CD14-positive monocyte (primary cell): ENCODE measurements around the gene LYRM4. TPM values are rescaled to one million over a fixed set of nuclear protein-coding genes. Genes with fewer than 3 reads are reported as not detected.

Experiments used
- DNase-seq, 3 donors: peaks; one replicate each; pipeline ENCODE4 v3.0.0-alpha.2; 2011 to 2022
- H2AFZ ChIP-seq: 2 replicates; pipeline ENCODE4 v1.6.0; 2012; ENCODE audit warnings: mild to moderate bottlenecking, low read depth, low read length, inconsistent platforms; ENCODE audit not compliant: insufficient read depth, poor library complexity, severe bottlenecking
- H3K27ac ChIP-seq, 2 donors: 1 replicate in 1 of 2; 2 replicates in 1 of 2; pipeline ENCODE4 v1.5.1; 2012 to 2013; ENCODE audit warnings: low read length in 2 of 2, control low read depth in 1 of 2, inconsistent platforms in 1 of 2, low read depth in 1 of 2, mild to moderate bottlenecking in 1 of 2
- H3K27me3 ChIP-seq, 2 donors: one replicate each; pipeline versions ENCODE4 v1.6.0 to v1.6.1; 2011 to 2013; ENCODE audit warnings: low read length in 2 of 2; ENCODE audit not compliant: control insufficient read depth in 2 of 2, insufficient read depth in 2 of 2
- H3K36me3 ChIP-seq, 2 donors: replicated peaks in 1 of 2; 1 replicate in 1 of 2; 2 replicates in 1 of 2; pipeline versions ENCODE4 v1.5.1 to v1.6.1; 2012 to 2013; ENCODE audit warnings: low read length in 2 of 2, control low read depth in 1 of 2, inconsistent platforms in 1 of 2, mild to moderate bottlenecking in 1 of 2; ENCODE audit not compliant: insufficient read depth in 2 of 2, control insufficient read depth in 1 of 2
- H3K4me1 ChIP-seq, 2 donors: 1 replicate in 1 of 2; 2 replicates in 1 of 2; pipeline versions ENCODE4 v1.5.1 to v1.6.1; 2012 to 2013; ENCODE audit warnings: low read length in 2 of 2, control low read depth in 1 of 2, inconsistent platforms in 1 of 2, mild to moderate bottlenecking in 1 of 2, moderate library complexity in 1 of 2; ENCODE audit not compliant: insufficient read depth in 2 of 2, control insufficient read depth in 1 of 2
- H3K4me2 ChIP-seq: replicated peaks from 2 replicates; pipeline ENCODE3; 2012; ENCODE audit warnings: low read length, moderate library complexity, mild to moderate bottlenecking; ENCODE audit not compliant: poor library complexity, severe bottlenecking; ENCODE audit errors: extremely low read depth
- H3K4me3 ChIP-seq, 3 experiments: fragments of 200-600 bp in 1 of 3; sonication (generic) in 1 of 3; replicated peaks in 1 of 3; 1 replicate in 2 of 3; 2 replicates in 1 of 3; pipeline ENCODE4 v1.5.1; 2011 to 2013; ENCODE audit warnings: low read length in 3 of 3, mild to moderate bottlenecking in 3 of 3, control low read depth in 2 of 3, low read depth in 2 of 3, inconsistent platforms in 1 of 3, moderate library complexity in 1 of 3
- H3K79me2 ChIP-seq: 2 replicates; pipeline ENCODE4 v1.6.0; 2012; ENCODE audit warnings: mild to moderate bottlenecking, control low read depth, inconsistent platforms, low read length, moderate library complexity; ENCODE audit not compliant: insufficient read depth
- H3K9ac ChIP-seq: 2 replicates; pipeline ENCODE4 v1.6.0; 2017; ENCODE audit warnings: low read length, mild to moderate bottlenecking; ENCODE audit not compliant: insufficient read depth, poor library complexity, severe bottlenecking
- H3K9me3 ChIP-seq, 2 donors: replicated peaks in 1 of 2; 1 replicate in 1 of 2; 2 replicates in 1 of 2; pipeline versions ENCODE4 v1.5.1 to v1.6.1; 2012 to 2013; ENCODE audit warnings: low read length in 2 of 2, control low read depth in 1 of 2; ENCODE audit not compliant: control insufficient read depth in 1 of 2, insufficient read depth in 1 of 2
- H4K20me1 ChIP-seq: 2 replicates; pipeline ENCODE4 v1.6.0; 2012; ENCODE audit warnings: mild to moderate bottlenecking, low read length, control low read depth, moderate library complexity; ENCODE audit not compliant: insufficient read depth
- H3K27ac Mint-ChIP-seq, 7 donors: one replicate each; pipeline ENCODE4 v1.8.0; 2020; ENCODE audit warnings: mild to moderate bottlenecking in 7 of 7, mixed read lengths in 7 of 7, moderate library complexity in 6 of 7, inconsistent platforms in 2 of 7
- H3K27me3 Mint-ChIP-seq, 3 donors: one replicate each; pipeline ENCODE4 v1.8.0; 2021 to 2022; ENCODE audit warnings: low read depth in 3 of 3, mild to moderate bottlenecking in 3 of 3, mixed read lengths in 3 of 3, moderate library complexity in 3 of 3, inconsistent platforms in 1 of 3
- H3K36me3 Mint-ChIP-seq, 2 donors: one replicate each; pipeline ENCODE4 v1.8.0; 2020; ENCODE audit warnings: mixed read lengths in 2 of 2, inconsistent platforms in 1 of 2, mild to moderate bottlenecking in 1 of 2
- H3K4me1 Mint-ChIP-seq: one replicate; pipeline ENCODE4 v1.8.0; 2020; ENCODE audit warnings: mild to moderate bottlenecking, mixed read lengths
- H3K4me3 Mint-ChIP-seq, 2 donors: one replicate each; pipeline ENCODE4 v1.8.0; 2020; ENCODE audit warnings: mild to moderate bottlenecking in 2 of 2, mixed read lengths in 2 of 2, moderate library complexity in 1 of 2
- H3K9me3 Mint-ChIP-seq, 7 donors: one replicate each; pipeline ENCODE4 v1.8.0; 2020 to 2022; ENCODE audit warnings: mixed read lengths in 7 of 7, mild to moderate bottlenecking in 6 of 7, moderate library complexity in 6 of 7, inconsistent platforms in 2 of 7
- WGBS: methylation state at CpG from one replicate; pipeline ENCODE4 v1.1.5; 2013; ENCODE audit warnings: missing lambda C conversion rate; ENCODE audit not compliant: insufficient coverage; 5-methylcytosine and 5-hydroxymethylcytosine counted together
- intact Hi-C, 2 donors: fragments of 100-400 bp; cut with micrococcal nuclease; formaldehyde crosslinking; loops; one replicate each; pipeline versions ENCODE4 v1.15.0 to v1.15.1; 2023
- polyA plus RNA-seq, 3 donors: library from polyadenylated mRNA; depleted of rRNA in 1 of 3; unstranded in 2 of 3; stranded (reverse) in 1 of 3; fragments of 300-500 nt in 2 of 3; fragments of >200 nt in 1 of 3; fragmentation: Illumina TruSeq in 2 of 3; gene quantifications; 1 replicate in 2 of 3; 2 replicates in 1 of 3; pipeline ENCODE4 v1.2.3, GENCODE V29; 2012 to 2021
- TF ChIP-seq, protein P1 (sequence below): fragments of 200-600 bp; IDR thresholded peaks from one replicate; pipeline ENCODE4 v1.8.0; 2022; ENCODE audit warnings: antibody characterized with exemption, mild to moderate bottlenecking

LYRM4 gene
- polyA plus RNA-seq, 3 donors = 13.7 to 19.6 (median 18.1) TPM

DNA sequence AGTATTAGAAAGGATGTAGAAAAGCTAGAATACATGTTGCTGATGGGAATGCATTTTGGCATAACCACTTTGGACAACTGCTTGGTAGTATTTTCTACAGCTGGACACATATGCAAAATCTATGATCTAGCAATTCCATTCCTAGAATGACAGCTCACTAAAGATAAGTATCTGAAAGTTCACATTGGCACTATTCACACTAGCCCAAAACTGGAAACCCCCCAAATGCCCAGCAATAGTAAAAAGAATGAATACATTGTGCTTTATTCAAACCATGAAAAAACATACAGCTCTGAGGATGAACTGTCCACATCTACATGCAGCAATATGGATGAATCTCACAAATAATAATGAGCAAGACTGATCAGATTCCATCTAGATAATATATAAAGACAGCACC lies 96.7 kb downstream of the LYRM4 start:
- no peaks in the 10 kb centered on the region for H3K27me3 ChIP-seq
- H3K36me3 ChIP-seq = no peaks in the 10 kb centered on the region
- Mint-ChIP-seq H3K27me3 (peaks cover 0 to 2% (median 0%) of the 10 kb centered on the region in 3 donors), H3K9me3 (no peaks in the 10 kb centered on the region), H3K36me3 (no peaks in the 10 kb centered on the region), H3K27ac (no peak overlapping the region), H3K4me1 (no peaks in the 10 kb centered on the region), H3K4me3 (no peak overlapping the region)
- H3K9me3 ChIP-seq = no peaks in the 10 kb centered on the region
- DNase-seq = no peak
- no peak overlapping the region for H2AFZ ChIP-seq
- H3K27ac ChIP-seq = no peak overlapping the region
- no peaks in the 10 kb centered on the region for H4K20me1 ChIP-seq
- H3K79me2 ChIP-seq = no peaks in the 10 kb centered on the region
- TF ChIP-seq, protein P1, sequence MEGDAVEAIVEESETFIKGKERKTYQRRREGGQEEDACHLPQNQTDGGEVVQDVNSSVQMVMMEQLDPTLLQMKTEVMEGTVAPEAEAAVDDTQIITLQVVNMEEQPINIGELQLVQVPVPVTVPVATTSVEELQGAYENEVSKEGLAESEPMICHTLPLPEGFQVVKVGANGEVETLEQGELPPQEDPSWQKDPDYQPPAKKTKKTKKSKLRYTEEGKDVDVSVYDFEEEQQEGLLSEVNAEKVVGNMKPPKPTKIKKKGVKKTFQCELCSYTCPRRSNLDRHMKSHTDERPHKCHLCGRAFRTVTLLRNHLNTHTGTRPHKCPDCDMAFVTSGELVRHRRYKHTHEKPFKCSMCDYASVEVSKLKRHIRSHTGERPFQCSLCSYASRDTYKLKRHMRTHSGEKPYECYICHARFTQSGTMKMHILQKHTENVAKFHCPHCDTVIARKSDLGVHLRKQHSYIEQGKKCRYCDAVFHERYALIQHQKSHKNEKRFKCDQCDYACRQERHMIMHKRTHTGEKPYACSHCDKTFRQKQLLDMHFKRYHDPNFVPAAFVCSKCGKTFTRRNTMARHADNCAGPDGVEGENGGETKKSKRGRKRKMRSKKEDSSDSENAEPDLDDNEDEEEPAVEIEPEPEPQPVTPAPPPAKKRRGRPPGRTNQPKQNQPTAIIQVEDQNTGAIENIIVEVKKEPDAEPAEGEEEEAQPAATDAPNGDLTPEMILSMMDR = no peak
- H3K4me3 ChIP-seq = no peak overlapping the region
- intact Hi-C loops = no loop called here
- H3K9ac ChIP-seq = no peak overlapping the region
- H3K4me2 ChIP-seq = no peak overlapping the region
- no peaks in the 10 kb centered on the region for H3K4me1 ChIP-seq

DNA sequence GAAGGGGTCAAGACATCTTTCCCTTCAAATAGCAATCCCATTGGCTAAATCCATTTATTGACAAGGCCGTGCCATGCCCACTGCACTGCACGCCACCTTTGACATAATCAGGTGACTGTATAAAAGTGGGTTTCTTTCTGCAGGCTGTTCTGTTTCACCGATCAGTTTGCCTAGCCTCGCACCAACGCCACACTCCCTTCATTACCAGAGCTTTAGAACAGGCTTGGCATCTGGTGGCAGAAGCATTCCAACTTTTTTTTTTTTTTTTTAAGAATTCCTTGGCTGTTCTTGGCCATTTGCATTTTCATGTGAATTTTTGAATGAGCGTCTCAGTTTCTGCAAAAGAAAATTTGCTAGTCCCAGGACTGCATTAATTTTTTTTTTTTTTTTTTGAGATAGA lies 97.5 kb downstream of the LYRM4 start:
- no peak overlapping the region for H3K27ac ChIP-seq
- H3K9ac ChIP-seq = no peak overlapping the region
- no peaks in the 10 kb centered on the region for H3K9me3 ChIP-seq
- no peaks in the 10 kb centered on the region for H3K27me3 ChIP-seq
- peaks cover 0 to 2% (median 0%) of the 10 kb centered on the region in 7 donors for H3K9me3 Mint-ChIP-seq
- H3K79me2 ChIP-seq = no peaks in the 10 kb centered on the region
- 100% methylated on average over 5 of the region's 6 CpGs for WGBS
- no peak overlapping the region for H3K4me3 ChIP-seq
- H3K4me2 ChIP-seq = no peak overlapping the region
- H2AFZ ChIP-seq = no peak overlapping the region
- H3K36me3 Mint-ChIP-seq = no peaks in the 10 kb centered on the region
- H3K4me3 Mint-ChIP-seq = no peak overlapping the region
- DNase-seq = no peak
- intact Hi-C loops = no loop called here
- H4K20me1 ChIP-seq = no peaks in the 10 kb centered on the region
- H3K27me3 Mint-ChIP-seq = peaks cover 0 to 2% (median 0%) of the 10 kb centered on the region in 3 donors
- no peak overlapping the region for H3K27ac Mint-ChIP-seq
- no peaks in the 10 kb centered on the region for H3K4me1 ChIP-seq
- H3K36me3 ChIP-seq = no peaks in the 10 kb centered on the region
- TF ChIP-seq, protein P1 = no peak
- peaks cover 3% of the 10 kb centered on the region for H3K4me1 Mint-ChIP-seq
